ENCODE results near the gene HSPA8.

- no peak for TF ChIP-seq CTCF (conservative IDR thresholded peaks at IDR 0.05; ENCODE audit: low read length)
- no peak for TF ChIP-seq EZH2phosphoT487 (IDR thresholded peaks at IDR 0.05; ENCODE audit: borderline replicate concordance)
Measured at GRCh38 chr11:123076484-123076883, 14.5 kb upstream of the HSPA8 start.

Measured in Loucy (cell line).